HFF-Myc (cell line): Measurements from ENCODE around the gene TBC1D10B.

ENCODE experiments used
- DNase-seq: peaks from one replicate; pipeline ENCODE4 v3.0.0-alpha.2; 2011; ENCODE audit warnings: low read depth; ENCODE audit errors: extremely low read depth
- H3K4me3 ChIP-seq: replicated peaks from 2 replicates; pipeline ENCODE4 v1.5.1; 2011; ENCODE audit warnings: low read depth, mild to moderate bottlenecking, control low read depth, low read length
- CTCF ChIP-seq: IDR thresholded peaks from 2 replicates; pipeline ENCODE4 v1.5.1; 2012; ENCODE audit warnings: mild to moderate bottlenecking, low read depth, low read length, control low read depth; ENCODE audit errors: missing control alignments

The TBC1D10B gene

GRCh38 chr16:30353438-30354129, 16.7 kb downstream of the TBC1D10B start:
- peak overlapping the region; percentile 95 for H3K4me3 ChIP-seq
- no peak for TF ChIP-seq CTCF
- no peak for DNase-seq

- no peak overlapping the region for H3K4me3 ChIP-seq
- no peak for TF ChIP-seq CTCF
- no peak for DNase-seq
Measured at GRCh38 chr16:30352488-30353401, 17.5 kb downstream of the TBC1D10B start.

GRCh38 chr16:30351586-30352419, 18.5 kb downstream of the TBC1D10B start:
- no peak for DNase-seq
- TF ChIP-seq CTCF, result no peak
- no peak overlapping the region for H3K4me3 ChIP-seq

GRCh38 chr16:30351001-30351441, 19.3 kb downstream of the TBC1D10B start:
- no peak for DNase-seq
- no peak overlapping the region for H3K4me3 ChIP-seq
- no peak for TF ChIP-seq CTCF

GRCh38 chr16:30350134-30350871, 20.0 kb downstream of the TBC1D10B start:
- H3K4me3 ChIP-seq, result no peak overlapping the region
- DNase-seq, result no peak
- no peak for TF ChIP-seq CTCF

- no peak for TF ChIP-seq CTCF
- H3K4me3 ChIP-seq, result no peak overlapping the region
- DNase-seq, result no peak
Measured at GRCh38 chr16:30349675-30350074, 20.6 kb downstream of the TBC1D10B start.
